ENCODE data around the gene TDRD12. TPM values are rescaled to one million over a fixed set of nuclear protein-coding genes. Genes with fewer than 3 reads are reported as not detected.

TDRD12 gene
- total and polyA plus RNA-seq, 2 of the 13 experiments (the other 11 are each of a cell fraction or from before 2014, with no cell fraction given): 0.03 to 0.40 TPM

- peak; percentile 72; the same call in 1 of the 2 replicates for TF ChIP-seq IRX3 (CRISPR knock-in tag; IDR thresholded peaks at IDR 0.05; ENCODE audit: borderline replicate concordance, low read depth)
- 0 out of 2 replicates have a peak, but pooled peaks have one; percentile 23 for TF ChIP-seq KDM5B (CRISPR knock-in tag; IDR thresholded peaks at IDR 0.05; ENCODE audit: borderline replicate concordance)
- TF ChIP-seq KAT8 (CRISPR knock-in tag; IDR thresholded peaks at IDR 0.05): no peak
- TF ChIP-seq MAZ (IDR thresholded peaks at IDR 0.05; ENCODE audit: borderline replicate concordance, low read depth, low read length): no peak
- no peak; the same call in 1 of the 2 replicates for TF ChIP-seq MAZ (CRISPR knock-in tag; IDR thresholded peaks at IDR 0.05; ENCODE audit: low read depth)
- TF ChIP-seq ZNF619 (CRISPR knock-in tag; IDR thresholded peaks at IDR 0.05): no peak
- TF ChIP-seq ZNF343 (CRISPR knock-in tag; IDR thresholded peaks at IDR 0.05): 0 out of 2 replicates have a peak, but pooled peaks have one; percentile 40
- peak; percentile 34 for TF ChIP-seq HNRNPLL (IDR thresholded peaks at IDR 0.05; ENCODE audit: low read depth, low read length, poor library complexity, severe bottlenecking)
- TF ChIP-seq MYNN (CRISPR knock-in tag; IDR thresholded peaks at IDR 0.05; ENCODE audit: low read depth): no peak
- peak; percentile 6 for TF ChIP-seq ARNT2 (CRISPR knock-in tag; IDR thresholded peaks at IDR 0.05; ENCODE audit: low read depth)
- TF ChIP-seq REST (IDR thresholded peaks at IDR 0.05; ENCODE audit: borderline replicate concordance in 1 of 2, low read depth in 1 of 2, low read length in 2 of 2): no peak
- TF ChIP-seq ATF3 (CRISPR knock-in tag; IDR thresholded peaks at IDR 0.05): 0 out of 2 replicates have a peak, but pooled peaks have one; percentile 5
- TF ChIP-seq ZNF431 (CRISPR knock-in tag; IDR thresholded peaks at IDR 0.05; ENCODE audit: borderline replicate concordance, low read depth): peak; percentile 16; the same call in 1 of the 2 replicates
- 0 out of 2 replicates have a peak, but pooled peaks have one; percentile 60 for TF ChIP-seq NFAT5 (CRISPR knock-in tag; IDR thresholded peaks at IDR 0.05)
- TF ChIP-seq BRD4 (CRISPR knock-in tag; IDR thresholded peaks at IDR 0.05): peak; percentile 70
- TF ChIP-seq RARA (CRISPR knock-in tag; IDR thresholded peaks at IDR 0.05): no peak
Measured at GRCh38 chr19:32691952-32692726, 27.4 kb upstream of the TDRD12 start (continued).

Data from HepG2 (cell line).